ENCODE measurements around the gene FBXL7.

DNA sequence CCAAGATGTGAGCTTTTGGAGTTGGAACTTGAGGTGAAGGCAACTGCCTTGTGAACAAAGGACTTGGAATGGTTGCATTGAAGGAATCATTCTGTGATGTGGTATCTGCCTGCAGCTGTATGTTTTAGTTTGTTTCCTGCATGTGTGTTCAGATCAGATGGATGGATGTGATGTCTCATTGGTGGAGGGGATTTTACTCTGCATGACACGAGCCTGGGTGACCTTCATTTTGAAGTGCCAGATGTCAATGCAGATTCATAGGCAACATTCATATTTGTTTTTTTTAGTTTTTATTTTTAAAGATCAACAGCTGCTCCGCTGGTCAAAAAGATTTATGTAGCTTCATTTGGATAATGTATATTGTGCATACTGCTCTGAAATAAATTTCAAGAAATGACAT is 13.5 kb downstream of the FBXL7 start:
- TF ChIP-seq, protein P1, sequence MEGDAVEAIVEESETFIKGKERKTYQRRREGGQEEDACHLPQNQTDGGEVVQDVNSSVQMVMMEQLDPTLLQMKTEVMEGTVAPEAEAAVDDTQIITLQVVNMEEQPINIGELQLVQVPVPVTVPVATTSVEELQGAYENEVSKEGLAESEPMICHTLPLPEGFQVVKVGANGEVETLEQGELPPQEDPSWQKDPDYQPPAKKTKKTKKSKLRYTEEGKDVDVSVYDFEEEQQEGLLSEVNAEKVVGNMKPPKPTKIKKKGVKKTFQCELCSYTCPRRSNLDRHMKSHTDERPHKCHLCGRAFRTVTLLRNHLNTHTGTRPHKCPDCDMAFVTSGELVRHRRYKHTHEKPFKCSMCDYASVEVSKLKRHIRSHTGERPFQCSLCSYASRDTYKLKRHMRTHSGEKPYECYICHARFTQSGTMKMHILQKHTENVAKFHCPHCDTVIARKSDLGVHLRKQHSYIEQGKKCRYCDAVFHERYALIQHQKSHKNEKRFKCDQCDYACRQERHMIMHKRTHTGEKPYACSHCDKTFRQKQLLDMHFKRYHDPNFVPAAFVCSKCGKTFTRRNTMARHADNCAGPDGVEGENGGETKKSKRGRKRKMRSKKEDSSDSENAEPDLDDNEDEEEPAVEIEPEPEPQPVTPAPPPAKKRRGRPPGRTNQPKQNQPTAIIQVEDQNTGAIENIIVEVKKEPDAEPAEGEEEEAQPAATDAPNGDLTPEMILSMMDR (IDR thresholded peaks at IDR 0.05): no peak
- TF ChIP-seq EZH2 (IDR thresholded peaks at IDR 0.05; ENCODE audit: borderline replicate concordance, insufficient read depth, low read depth, low read length, poor library complexity, severe bottlenecking): no peak

Data from B cell (primary cell).